ENCODE results near the gene POU6F2. TPM values are rescaled to one million over a fixed set of nuclear protein-coding genes. Genes with fewer than 3 reads are reported as not detected.

The POU6F2 gene
- total and polyA plus RNA-seq, 9 of the 15 experiments (the other 6 are each of a cell fraction or from before 2014, with no cell fraction given) = 0.29 to 1.5 (median 0.96) TPM

- WGBS (ENCODE audit: insufficient coverage, low coverage, missing lambda C conversion rate) = 17% methylated on average over 25 of the region's 25 CpGs
- H4K20me1 ChIP-seq (replicated peaks; ENCODE audit: control insufficient read depth, insufficient read depth, low read length) = no peaks in the 10 kb centered on the region; the same call in 1 of the 2 replicates
- FAIRE-seq (no peak), ATAC-seq (no peak), DNase-seq (ENCODE audit: extremely low read depth in 1 of 4, low spot score in 3 of 4) (no peak)
- H3K9me3 ChIP-seq (replicated peaks; ENCODE audit: control insufficient read depth, insufficient read depth, low read depth, low read length) = no peaks in the 10 kb centered on the region
- in situ Hi-C loops (cut with MboI) = no loop called here
- H3K9ac ChIP-seq (ENCODE audit: insufficient read depth in 1 of 2, low read depth in 2 of 2, low read length in 2 of 2) = no peak overlapping the region
- no peak overlapping the region for H3K27ac ChIP-seq (ENCODE audit: extremely low read depth, low read depth, low read length)
- peak overlapping the region; percentile 51; the same call in 1 of the 2 replicates for H3K4me2 ChIP-seq (ENCODE audit: insufficient read depth, low read length)
- no peaks in the 10 kb centered on the region for H3K9me1 ChIP-seq (ENCODE audit: control insufficient read depth, insufficient read depth, low read length)
- 0 out of 2 replicates have a peak overlapping the region, but pooled peaks have one; percentile 25 for H2AFZ ChIP-seq (ENCODE audit: low read depth, low read length)
- H3K4me1 ChIP-seq (replicated peaks in 1 of 2; ENCODE audit: control insufficient read depth in 2 of 2, insufficient read depth in 2 of 2, low read length in 2 of 2) = peaks cover 0 to 9% of the 10 kb centered on the region in 2 experiments; a peak in 2 of 5 replicates
- no peaks in the 10 kb centered on the region for H3K79me2 ChIP-seq (ENCODE audit: control insufficient read depth, insufficient read depth, low read length)
- intact Hi-C loops (cut with micrococcal nuclease) = no loop called here
- no peak for TF ChIP-seq XRCC3 (IDR thresholded peaks at IDR 0.05)
- no peak for TF ChIP-seq FOXP4 (CRISPR knock-in tag; IDR thresholded peaks at IDR 0.05; ENCODE audit: borderline replicate concordance)
- TF ChIP-seq KDM5B (IDR thresholded peaks at IDR 0.05; ENCODE audit: insufficient replicate concordance, low read depth, low read length) = no peak
- H3K36me3 ChIP-seq (ENCODE audit: control insufficient read depth, insufficient read depth, low read length) = no peaks in the 10 kb centered on the region
- 0 out of 2 replicates have a peak overlapping the region, but pooled peaks have one; percentile 4 for H3K4me3 ChIP-seq
- BruUV-seq (replicated peaks) = no TSS peak
- peaks cover 16 to 19% of the 10 kb centered on the region in 2 experiments for H3K27me3 ChIP-seq (ENCODE audit: control insufficient read depth in 2 of 2, insufficient read depth in 2 of 2, low read length in 2 of 2)
- CTCF ChIA-PET (ENCODE audit: low intra/inter-chr PET ratio) = no interaction called here
- POLR2A ChIA-PET = interaction anchor here (0.7 kb wide), 1 partner anchor 19 kb away, joined by 3 read pairs; no protein-coding TSS in a partner anchor
These were observed 436.0 kb downstream of the POU6F2 start for GRCh38 chr7:39413636-39414223.
